Endometrial microvascular endothelial cells (primary cell): ENCODE measurements around the gene FCMR. TPM values are rescaled to one million over a fixed set of nuclear protein-coding genes. Genes with fewer than 3 reads are reported as not detected.
"Not testable (repeated sequence)": the region's sequence is repeated elsewhere in the genome, so short reads cannot be mapped to it uniquely, and the experiment has no call there.

ENCODE experiments used
- in situ Hi-C: cut with HindIII; loops from 2 replicates; pipeline ENCODE4 v1.10.0; 2017; ENCODE audit warnings: low sequenced_read_pairs, low pct_unique_long_range_greater_than_20kb; ENCODE audit errors: inconsistent ontology term
- total RNA-seq: library from RNA; depleted of rRNA; stranded (reverse); fragments of >200 nt; gene quantifications from one replicate; pipeline ENCODE4 v1.2.3, GENCODE V29; 2015; ENCODE audit errors: inconsistent ontology term

FCMR gene
- total RNA-seq, 1 donor from 2014 or later = not detected

DNA sequence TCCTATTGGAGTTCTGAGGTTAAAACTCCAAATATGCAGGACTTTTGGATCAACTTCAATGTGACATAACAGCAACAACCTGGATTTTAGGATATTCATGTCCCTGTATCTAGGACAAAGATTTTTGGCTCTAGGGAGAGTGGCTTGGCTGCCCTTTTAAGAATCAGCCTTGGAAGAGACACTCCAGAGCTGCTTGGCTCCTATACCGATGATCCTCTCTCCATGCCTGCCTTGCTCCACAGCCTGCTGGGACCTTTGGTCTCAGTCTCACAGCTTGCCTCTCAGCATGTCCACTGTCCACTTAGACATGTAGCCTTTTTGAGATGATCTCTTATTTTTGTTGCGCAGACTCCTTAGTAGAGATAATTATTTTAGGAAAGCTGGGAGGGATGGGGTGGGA is 4.5 kb upstream of the FCMR start:
- in situ Hi-C loops = no loop called here

DNA sequence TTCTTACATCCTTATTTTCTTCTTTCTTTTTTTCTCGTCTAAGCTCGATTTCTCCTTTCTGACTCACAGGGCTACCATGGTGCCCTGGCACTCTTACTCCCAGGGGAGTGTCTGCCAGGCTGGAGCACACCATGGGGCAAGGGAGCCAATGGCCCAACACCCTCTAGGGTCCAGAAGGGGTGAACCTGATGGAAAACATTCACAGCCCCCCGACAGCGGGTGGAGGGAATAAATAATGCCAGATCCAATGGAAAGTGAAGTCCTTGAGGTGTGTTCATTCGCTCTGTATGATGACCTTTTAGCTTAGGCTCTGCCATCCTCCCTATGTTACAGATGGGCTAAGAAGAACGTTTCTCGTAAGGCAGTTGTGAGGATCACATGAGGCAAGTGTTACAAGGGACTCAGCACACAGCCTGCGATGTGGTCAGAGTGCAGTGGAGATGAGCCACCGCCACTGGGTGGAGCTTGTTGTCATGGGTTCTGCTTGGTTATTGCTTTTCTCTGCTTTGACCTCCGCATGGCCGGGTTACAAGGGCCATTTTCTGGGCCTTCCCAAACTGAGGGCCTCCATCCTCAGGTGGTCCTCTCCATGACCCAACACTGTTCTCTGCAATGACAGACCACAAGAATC is 3.5 kb upstream of the FCMR start:
- in situ Hi-C loops = no loop called here

DNA sequence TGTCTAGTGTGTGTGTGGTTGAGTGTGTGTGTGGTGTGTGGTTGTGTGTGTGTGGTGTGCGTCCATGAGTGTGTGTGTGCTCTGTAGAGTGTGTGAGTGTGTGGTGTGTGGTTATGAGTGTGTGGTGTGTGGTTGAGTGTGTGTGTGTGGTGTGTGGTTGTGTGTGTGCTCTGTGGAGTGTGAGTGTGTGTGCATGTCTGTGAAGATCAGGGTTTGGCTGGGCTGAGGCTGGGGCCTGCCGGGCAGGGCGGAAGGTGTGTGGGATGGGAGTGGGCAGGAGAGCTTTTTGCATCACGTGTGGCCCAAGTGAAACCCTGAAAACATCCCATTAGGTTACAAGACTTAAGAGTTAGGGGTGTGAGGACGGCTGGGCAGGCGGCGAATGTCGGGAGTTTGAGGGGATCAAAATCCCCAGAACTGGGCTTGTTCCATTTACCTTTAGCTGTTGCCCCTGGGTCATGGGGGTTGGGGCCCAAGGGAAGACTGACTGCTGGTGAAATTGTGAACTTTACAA is 2.9 kb upstream of the FCMR start:
- in situ Hi-C loops = no loop called here

DNA sequence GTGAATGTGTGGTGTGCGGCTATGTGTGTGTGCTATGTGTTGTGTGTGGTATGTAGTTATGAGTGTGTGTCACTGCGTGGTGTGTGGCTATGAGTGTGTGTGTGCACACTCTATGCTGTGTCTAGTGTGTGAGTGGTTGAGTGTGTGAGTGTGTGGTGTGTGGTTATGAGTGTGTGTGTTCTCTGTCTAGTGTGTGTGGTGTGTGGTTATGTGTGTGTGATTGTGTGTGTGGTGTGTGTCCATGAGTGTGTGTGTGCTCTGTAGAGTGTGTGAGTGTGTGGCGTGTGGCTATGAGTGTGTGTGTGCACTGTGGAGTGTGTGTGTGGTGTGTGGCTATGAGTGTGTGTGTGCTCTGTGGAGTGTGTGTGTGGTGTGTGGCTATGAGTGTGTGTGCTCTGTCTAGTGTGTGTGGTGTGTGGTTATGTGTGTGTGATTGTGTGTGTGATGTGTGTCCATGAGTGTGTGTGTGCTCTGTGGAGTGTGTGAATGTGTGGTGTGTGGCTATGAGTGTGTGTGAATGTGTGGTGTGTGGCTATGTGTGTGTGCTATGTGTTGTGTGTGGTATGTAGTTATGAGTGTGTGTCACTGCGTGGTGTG is 2.3 kb upstream of the FCMR start:
- in situ Hi-C loops = not testable (repeated sequence)

DNA sequence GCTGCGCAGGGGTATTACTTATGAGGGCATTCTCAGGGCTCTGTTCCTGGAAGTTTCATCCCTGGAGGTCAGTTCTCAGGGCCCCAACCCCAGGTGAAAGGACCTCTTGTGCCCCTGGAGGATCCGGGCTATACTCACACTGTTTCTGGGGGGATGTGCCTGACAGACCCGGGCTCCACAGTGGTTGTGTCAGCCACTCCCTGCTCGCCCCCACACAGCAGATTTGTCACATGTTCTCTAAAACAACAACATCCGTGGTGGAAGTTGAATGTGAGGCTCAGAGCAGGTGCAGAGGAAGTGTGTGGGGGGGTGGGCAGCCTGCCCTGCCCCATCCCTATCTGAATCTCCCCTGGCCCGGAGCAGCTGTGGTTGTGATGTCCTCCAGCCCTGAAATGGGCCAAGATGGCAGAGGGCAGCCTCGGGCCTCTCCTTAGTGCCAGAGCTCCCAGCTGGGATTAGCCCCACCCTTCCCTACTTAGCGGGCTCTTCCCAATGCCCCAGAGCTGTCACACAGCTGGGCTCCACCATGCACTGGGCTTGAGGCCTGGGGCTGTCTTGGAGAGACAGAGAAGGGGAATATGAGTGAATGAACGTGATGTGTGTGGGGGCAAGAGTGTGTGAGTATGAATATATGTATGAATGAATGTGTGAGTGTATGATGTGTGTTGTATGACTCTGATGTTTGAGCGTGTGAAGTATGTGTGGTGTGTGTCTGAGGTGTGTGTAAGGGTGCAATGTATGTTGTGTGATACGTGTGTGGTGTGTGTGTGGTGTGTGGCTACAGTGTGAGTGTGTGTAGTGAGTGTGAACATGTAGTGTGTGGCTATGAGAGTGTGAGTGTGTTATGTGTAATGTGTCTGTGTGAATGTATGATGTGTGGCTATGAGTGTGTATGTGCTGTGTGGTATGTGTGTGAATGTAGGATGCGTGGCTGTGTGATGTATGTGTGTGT is 1.5 kb upstream of the FCMR start:
- in situ Hi-C loops = no loop called here

DNA sequence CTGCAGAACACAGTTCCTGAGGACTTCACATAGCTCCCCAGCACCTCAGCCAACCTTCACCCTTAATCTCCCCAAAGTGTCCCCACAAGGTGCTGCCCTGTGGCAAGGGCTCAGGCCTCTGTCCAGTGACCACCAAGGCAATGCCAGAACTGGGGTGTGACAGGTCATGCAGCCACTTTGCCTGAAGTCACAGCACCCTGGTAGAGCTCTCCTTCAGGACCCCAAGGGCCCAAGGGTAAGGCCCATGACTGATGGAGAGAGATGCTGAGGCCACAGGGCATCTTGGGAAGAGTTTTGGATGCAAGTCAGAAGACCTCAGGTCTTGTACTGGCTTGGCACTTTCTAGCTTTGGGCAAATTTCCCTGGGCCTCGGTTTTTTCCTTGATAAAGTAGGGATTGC is 783 bp upstream of the FCMR start:
- in situ Hi-C loops = no loop called here

DNA sequence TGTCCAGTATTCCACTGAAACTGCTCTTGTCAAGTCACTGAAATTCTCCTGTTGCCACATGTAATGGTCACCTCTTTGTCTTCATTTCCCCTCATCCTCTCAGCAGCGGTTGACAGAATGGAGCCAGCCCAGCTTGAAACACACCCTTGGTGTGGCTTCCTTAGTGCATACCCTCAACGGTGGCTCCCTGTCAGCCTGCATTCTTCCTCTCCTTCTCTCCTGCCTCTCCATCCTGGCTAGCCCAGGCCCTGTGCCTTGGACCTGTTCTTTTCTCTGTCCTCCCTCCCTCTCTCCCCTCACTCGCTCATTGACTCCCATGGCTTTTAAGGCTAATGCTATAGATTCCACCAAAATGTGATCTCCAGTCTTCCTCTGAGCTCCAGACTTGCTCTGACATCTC is 3.7 kb downstream of the FCMR start:
- in situ Hi-C loops = no loop called here

DNA sequence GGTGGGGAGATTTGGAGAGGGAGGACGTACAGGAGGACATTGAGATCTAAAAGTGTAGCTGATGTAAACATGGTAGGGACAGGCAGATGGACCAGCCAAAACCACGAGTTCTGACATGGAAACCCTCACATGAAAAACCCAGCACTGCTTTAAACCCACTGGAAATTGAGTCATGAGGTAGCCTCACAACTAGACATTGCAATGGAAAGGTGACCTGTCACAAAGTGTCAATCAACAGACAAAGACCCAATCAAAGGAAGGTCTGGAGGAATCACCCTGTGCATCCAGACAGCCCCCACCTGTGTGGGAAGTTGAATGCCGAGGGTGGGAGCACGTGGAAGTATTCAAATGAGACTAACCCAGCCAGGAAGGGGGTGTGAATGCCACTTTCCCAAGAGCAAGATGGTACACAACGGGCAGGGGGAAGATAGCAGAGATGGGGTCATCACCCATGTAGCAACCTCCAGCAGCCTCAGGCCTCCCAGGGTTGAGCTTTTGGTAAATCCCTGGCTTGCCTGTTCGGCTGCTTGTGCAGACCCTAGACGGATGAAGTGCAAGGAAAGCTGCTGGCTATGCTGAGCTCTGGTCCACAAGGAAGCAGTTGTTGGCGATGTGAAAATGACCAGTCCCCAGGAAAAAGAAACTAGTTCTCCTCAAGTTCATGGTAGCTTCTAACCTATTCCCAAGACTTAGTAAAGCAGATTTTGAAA is 5.6 kb downstream of the FCMR start:
- in situ Hi-C loops = no loop called here

DNA sequence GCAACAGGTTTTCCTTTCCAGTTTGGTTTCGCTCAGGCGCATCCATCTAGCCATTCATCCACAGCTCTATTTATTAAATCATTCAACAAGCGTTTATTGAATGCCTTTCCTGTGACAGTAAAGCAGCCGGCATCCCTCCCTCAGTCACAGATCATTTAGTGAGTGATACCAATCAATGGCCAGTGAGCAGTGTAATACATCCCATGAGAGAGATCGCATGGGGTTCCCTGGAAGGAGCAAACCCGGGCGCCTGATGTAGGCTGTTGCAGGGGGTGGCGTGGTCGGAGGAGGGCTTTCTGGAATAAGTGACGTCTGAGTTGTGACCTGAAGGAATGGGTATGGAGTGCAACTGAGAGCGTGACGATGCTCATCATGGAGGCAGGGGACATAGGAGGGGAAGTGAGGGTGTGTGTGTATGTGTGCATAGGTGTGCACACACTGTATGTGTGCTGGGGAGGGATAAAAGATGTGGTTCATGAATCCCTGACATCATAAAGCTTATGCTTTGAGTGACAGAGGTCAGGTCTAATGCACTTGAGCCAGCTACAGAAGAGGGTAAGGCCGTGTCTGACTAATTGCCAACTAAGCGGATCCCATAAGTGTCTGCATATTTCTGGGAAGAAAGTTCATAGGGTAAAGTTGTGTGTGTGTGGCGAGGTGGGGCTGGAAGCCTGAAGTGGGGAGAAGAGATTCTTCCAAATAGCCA is 6.6 kb downstream of the FCMR start:
- in situ Hi-C loops = no loop called here

DNA sequence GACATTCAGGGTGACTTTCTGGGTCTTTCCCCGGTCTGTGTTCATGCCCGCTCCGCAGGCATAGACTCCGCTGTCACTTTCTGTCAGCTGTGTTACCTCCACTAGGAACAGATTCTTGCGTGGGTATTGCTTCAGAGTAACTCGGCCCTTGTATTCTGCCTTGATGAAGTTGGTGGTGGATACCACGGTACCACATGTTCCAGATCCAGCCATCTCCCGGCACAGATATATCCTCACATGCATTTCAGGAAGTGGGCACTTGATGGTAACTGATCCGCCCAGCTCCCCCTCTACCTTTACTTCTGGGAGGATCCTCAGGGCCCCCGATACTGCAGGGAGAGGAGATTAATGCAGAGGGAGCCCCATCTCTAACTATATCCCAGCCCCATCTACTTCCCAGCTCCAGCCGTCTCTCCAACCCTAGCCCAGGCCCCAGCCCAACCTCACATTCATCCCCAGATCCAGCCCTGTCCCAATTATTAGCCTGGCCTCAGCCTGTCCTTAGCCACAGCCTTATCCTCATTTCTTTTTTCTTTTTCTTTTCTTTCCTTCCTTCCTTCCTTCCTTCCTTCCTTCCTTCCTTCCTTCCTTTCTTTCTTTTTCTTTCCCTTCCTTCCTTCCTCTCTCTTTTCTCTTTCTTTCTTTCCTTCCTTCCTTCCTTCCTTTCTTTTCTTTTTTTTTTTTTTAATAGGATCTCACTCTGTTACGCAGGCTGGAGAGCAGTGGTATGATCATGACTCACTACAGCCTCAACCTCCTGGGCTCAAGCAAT is 7.8 kb downstream of the FCMR start:
- in situ Hi-C loops = no loop called here

DNA sequence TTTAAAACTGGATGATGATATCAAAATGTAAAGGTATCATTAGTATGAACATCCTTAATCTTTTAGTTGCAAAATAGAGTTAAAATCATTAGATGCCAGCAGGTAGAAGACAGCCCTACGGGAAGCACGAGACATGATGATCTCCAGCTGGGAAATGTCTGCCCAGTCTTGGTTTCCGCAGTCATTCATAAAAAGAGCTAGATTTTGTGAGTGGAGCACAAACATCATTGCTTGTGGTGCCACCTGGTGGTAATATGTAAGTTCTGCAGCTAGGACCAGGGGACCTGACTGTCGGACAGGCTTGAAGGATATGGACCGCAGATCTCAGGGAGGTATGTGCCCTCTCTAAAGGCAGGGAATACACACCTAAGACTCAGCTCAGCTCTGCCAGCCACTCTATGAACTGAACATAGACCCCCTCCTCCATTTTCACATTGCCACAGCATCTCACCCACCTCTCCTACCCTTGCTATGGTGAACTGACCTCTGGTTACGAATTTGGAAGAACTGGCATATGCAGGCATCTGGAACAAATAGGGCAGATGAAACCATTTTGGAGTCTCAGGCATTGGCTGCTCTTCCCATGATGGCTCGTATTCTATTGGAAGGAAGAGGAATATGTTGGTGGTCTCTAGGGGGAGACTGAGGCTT is 9.2 kb downstream of the FCMR start:
- in situ Hi-C loops = no loop called here

DNA sequence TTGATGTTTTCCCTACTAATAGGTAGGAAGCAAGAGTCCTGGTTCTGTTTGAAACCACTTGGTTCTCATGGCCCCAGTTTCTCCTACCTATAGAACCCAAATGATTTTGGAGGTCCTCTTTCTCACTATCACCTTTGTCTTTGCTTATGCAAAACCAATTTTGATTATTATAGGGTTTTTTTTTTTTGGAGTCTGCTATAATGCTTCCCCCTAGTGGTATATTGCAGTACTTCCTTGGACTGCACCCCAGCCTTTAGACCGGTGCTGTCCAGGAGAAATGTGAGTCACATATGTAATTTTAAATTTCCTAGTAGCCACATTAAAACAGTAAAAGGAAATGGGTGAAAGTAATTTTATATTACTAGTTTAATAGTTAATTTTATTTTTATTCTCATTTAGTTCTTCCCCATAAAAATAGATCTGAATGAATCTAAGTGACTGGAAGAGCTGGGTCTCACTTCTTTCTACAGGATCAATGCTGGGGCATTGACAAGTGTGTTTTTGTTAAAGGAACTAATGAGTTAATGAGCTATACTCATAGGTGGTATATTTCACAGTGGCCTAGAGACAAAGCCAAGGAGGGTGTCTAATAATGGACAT is 10.6 kb downstream of the FCMR start:
- in situ Hi-C loops = no loop called here

DNA sequence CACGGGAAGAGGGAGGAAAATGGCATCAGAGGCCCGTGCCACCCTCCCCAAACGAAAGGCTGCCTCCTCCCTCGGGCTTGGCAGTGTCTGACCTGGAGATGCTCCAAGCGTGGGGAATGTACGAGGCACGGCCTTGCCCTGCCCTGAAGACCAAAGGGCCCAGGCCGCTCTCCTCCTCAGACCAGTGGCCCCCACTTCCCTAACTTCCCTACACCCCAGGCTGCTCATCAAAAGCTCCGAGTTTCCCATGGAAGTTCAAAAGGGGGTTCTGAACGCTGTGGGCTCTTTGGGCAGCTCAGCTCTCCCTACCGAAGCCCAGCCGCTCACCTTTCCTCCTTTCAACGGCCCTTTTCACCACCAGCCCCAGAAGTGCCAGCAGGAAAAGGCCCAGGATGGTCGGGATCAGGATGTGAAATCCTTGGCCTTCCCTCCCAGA is 11.8 kb downstream of the FCMR start:
- in situ Hi-C loops = no loop called here

DNA sequence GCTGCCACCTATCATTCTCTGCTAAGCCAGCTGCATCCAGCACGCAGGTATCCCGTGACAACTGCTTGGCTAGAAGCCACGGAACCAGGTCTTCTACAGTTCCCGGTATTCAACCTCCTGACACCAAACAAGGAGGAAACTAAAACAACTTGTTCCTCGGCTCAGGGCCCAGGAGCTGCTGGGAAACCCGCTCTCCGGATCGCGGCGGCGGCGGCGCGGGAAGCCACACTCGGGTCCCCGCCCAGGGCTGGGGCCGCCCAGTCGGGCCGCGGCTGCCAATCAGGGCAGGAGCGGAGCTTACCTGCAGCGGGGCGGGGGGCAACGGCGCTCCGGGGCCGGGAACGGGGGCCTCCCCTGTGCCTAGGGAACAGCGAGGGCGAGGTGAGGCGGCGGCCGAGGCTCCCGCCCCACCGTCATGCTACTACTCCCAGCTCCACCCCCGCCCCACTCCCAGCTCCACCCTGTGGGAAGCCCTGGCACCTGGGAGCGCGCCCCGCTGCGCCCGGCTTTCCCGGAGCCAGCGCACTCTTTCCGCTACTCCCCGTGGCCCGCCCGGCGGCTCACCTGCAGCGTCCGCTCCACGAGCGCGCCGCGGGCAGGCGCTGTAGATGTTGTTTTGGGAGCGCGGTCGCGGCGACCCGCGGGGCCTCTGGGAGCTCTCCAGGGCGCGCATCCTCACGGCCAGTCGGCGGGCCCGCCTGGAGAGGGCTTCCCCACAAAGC is 12.4 kb downstream of the FCMR start:
- in situ Hi-C loops = no loop called here

DNA sequence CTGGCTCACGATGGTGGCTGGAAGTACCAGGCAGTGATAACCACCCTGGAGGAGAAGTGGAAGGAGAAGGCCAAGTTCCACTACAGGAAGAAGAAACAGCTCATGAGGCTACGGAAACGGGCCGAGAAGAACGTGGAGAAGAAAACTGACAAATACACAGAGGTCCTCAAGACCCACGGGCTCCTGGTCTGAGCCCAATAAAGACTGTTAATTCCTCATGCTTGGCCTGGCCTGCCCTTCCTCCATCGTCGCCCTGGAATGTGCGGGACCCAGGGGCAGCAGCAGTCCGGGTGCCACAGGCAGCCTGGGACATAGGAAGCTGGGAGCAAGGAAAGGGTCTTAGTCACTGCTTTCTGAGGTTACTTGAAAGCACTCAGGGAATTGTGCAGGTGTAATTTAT is 13.7 kb downstream of the FCMR start:
- in situ Hi-C loops = no loop called here

DNA sequence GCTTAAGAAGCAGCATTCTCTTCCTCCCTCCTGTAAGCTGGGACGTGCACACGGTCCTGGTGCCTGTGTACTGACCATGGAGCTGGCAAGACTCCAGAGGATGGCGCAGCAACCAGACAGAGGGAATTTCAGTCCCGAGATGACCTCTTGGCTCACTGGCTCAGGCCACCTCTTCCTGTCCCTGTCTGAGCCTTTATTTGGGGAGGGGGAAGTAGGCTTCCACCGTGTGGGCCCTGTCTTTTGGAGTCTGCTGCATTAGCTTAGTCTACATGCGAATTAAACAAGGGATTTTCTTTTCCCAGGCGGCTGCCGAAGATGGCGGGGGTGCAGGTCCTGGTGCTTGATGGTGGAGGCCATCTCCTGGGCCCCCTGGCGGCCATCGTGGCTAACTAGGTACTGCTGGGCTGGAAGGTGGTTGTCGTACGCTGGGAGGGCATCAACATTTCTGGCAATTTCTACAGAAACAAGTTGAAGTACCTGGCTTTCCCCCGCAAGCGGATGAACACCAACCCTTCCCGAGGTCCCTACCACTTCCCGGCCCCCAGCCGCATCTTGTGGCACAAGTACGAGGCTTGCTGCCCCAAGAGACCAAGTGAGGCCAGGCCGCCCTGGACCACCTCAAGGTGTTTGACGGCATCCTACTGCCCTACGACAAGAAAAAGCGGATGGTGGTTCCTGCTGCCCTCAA is 14.3 kb downstream of the FCMR start:
- in situ Hi-C loops = no loop called here
